Chondrocyte (in vitro differentiated cells): ENCODE data around the gene CREB5. TPM values are rescaled to one million over a fixed set of nuclear protein-coding genes. Genes with fewer than 3 reads are reported as not detected.

ENCODE experiments used
- DNase-seq: peaks from one replicate; pipeline ENCODE4 v3.0.0; 2021; ENCODE audit warnings: mixed read lengths, low spot score
- H3K27ac Mint-ChIP-seq: one replicate; pipeline ENCODE4 v1.8.0; 2021; ENCODE audit warnings: mild to moderate bottlenecking, moderate library complexity, mixed read lengths; ENCODE audit not compliant: unreplicated experiment
- H3K27me3 Mint-ChIP-seq: 2 replicates; pipeline ENCODE4 v1.8.0; 2021; ENCODE audit warnings: low read depth, mixed read lengths
- H3K36me3 Mint-ChIP-seq: 2 replicates; pipeline ENCODE4 v1.8.0; 2021; ENCODE audit warnings: low read depth, mixed read lengths
- H3K4me1 Mint-ChIP-seq: 2 replicates; pipeline ENCODE4 v1.8.0; 2021; ENCODE audit warnings: low read depth, mild to moderate bottlenecking, mixed read lengths
- H3K4me3 Mint-ChIP-seq: one replicate; pipeline ENCODE4 v1.8.0; 2021; ENCODE audit warnings: mild to moderate bottlenecking, moderate library complexity, mixed read lengths; ENCODE audit not compliant: unreplicated experiment
- H3K9me3 Mint-ChIP-seq: 2 replicates; pipeline ENCODE4 v1.8.0; 2021; ENCODE audit warnings: low read depth, mixed read lengths
- total RNA-seq: library from RNA; stranded (reverse); gene quantifications from 3 replicates; pipeline ENCODE4 v1.2.1, GENCODE V29; 2021
- TF ChIP-seq, protein P1 (sequence below): fragments of 200-600 bp; sonication (generic); IDR thresholded peaks from 2 replicates; pipeline ENCODE4 v1.5.0; 2021; ENCODE audit warnings: antibody characterized with exemption, mild to moderate bottlenecking, moderate library complexity

Gene CREB5
- total RNA-seq, 1 donor from 2014 or later, result 8.2 TPM

DNA sequence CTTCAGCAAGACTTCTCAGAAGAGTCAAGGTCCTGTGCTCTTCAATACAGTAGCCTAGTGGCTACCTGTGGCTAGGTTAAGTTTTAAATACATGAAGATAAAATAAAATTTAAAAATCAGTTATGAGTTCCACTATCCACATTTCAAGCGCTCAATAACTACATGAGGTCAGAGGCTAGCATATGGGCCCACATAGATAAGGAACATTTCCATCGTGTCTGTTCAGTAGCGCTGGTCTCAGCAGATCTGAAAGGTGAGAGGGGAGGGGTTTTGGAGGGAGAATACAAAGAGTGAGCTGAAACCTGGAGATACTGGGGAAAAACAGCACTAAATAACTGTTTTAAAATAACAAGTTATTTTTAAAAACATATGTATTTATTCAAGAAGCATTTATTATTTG lies 326.8 kb downstream of the CREB5 start:
- no peaks in the 10 kb centered on the region for H3K27me3 Mint-ChIP-seq
- H3K27ac Mint-ChIP-seq, result no peak overlapping the region
- no peak for DNase-seq
- TF ChIP-seq, protein P1, sequence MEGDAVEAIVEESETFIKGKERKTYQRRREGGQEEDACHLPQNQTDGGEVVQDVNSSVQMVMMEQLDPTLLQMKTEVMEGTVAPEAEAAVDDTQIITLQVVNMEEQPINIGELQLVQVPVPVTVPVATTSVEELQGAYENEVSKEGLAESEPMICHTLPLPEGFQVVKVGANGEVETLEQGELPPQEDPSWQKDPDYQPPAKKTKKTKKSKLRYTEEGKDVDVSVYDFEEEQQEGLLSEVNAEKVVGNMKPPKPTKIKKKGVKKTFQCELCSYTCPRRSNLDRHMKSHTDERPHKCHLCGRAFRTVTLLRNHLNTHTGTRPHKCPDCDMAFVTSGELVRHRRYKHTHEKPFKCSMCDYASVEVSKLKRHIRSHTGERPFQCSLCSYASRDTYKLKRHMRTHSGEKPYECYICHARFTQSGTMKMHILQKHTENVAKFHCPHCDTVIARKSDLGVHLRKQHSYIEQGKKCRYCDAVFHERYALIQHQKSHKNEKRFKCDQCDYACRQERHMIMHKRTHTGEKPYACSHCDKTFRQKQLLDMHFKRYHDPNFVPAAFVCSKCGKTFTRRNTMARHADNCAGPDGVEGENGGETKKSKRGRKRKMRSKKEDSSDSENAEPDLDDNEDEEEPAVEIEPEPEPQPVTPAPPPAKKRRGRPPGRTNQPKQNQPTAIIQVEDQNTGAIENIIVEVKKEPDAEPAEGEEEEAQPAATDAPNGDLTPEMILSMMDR, result no peak
- H3K36me3 Mint-ChIP-seq, result peaks cover 4% of the 10 kb centered on the region
- no peaks in the 10 kb centered on the region for H3K9me3 Mint-ChIP-seq
- no peak overlapping the region for H3K4me3 Mint-ChIP-seq
- H3K4me1 Mint-ChIP-seq, result no peaks in the 10 kb centered on the region

GRCh38 chr7:28739826-28740225 lies 327.5 kb downstream of the CREB5 start:
- H3K4me3 Mint-ChIP-seq, result no peak overlapping the region
- DNase-seq, result no peak
- TF ChIP-seq, protein P1, result no peak
- peaks cover 4% of the 10 kb centered on the region for H3K36me3 Mint-ChIP-seq
- H3K27ac Mint-ChIP-seq, result no peak overlapping the region
- H3K4me1 Mint-ChIP-seq, result no peaks in the 10 kb centered on the region
- H3K9me3 Mint-ChIP-seq, result no peaks in the 10 kb centered on the region
- no peaks in the 10 kb centered on the region for H3K27me3 Mint-ChIP-seq

GRCh38 chr7:28744951-28745350 lies 332.6 kb downstream of the CREB5 start:
- Mint-ChIP-seq H3K36me3 (peaks cover 3% of the 10 kb centered on the region), H3K4me3 (no peak overlapping the region), H3K9me3 (no peaks in the 10 kb centered on the region), H3K27me3 (no peaks in the 10 kb centered on the region), H3K27ac (no peak overlapping the region), H3K4me1 (peaks cover 17% of the 10 kb centered on the region)
- TF ChIP-seq, protein P1, result no peak
- DNase-seq, result no peak

DNA sequence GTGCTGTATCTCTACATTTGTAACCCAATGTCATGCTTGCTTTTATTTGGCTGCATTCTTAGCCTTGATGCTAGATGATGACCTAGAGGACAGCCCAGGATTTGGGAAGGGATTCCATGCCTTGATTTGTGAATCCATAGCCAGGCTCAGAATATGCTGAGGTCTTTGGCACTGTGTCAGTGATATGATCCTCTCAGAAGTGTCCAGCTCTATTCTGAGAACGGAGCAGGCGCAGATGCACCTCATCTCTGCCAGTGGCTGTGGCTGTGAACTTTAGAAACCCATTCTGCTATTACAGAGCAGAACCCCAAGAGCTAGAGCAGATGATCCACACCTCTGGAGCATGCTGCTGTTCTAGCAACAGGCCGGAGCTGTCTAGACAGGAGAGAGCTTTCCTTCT lies 333.0 kb downstream of the CREB5 start:
- TF ChIP-seq, protein P1, result no peak
- H3K36me3 Mint-ChIP-seq, result peaks cover 3% of the 10 kb centered on the region
- H3K27ac Mint-ChIP-seq, result no peak overlapping the region
- DNase-seq, result no peak
- H3K4me3 Mint-ChIP-seq, result no peak overlapping the region
- no peaks in the 10 kb centered on the region for H3K27me3 Mint-ChIP-seq
- no peaks in the 10 kb centered on the region for H3K9me3 Mint-ChIP-seq
- H3K4me1 Mint-ChIP-seq, result peaks cover 17% of the 10 kb centered on the region

GRCh38 chr7:28747404-28747803 lies 335.1 kb downstream of the CREB5 start:
- Mint-ChIP-seq H3K9me3 (no peaks in the 10 kb centered on the region), H3K36me3 (no peaks in the 10 kb centered on the region), H3K27ac (no peak overlapping the region), H3K4me3 (no peak overlapping the region), H3K27me3 (no peaks in the 10 kb centered on the region), H3K4me1 (peaks cover 17% of the 10 kb centered on the region)
- TF ChIP-seq, protein P1, result no peak
- DNase-seq, result no peak
